ENCODE data around the gene PPM1E. TPM values are rescaled to one million over a fixed set of nuclear protein-coding genes. Genes with fewer than 3 reads are reported as not detected.
A peak's percentile ranks its signal among the peaks of the same experiment; 100 is the strongest.

Gene PPM1E
- total and polyA plus RNA-seq, 2 experiments from 2014 or later = 0.27 TPM; not detected in 1

DNA sequence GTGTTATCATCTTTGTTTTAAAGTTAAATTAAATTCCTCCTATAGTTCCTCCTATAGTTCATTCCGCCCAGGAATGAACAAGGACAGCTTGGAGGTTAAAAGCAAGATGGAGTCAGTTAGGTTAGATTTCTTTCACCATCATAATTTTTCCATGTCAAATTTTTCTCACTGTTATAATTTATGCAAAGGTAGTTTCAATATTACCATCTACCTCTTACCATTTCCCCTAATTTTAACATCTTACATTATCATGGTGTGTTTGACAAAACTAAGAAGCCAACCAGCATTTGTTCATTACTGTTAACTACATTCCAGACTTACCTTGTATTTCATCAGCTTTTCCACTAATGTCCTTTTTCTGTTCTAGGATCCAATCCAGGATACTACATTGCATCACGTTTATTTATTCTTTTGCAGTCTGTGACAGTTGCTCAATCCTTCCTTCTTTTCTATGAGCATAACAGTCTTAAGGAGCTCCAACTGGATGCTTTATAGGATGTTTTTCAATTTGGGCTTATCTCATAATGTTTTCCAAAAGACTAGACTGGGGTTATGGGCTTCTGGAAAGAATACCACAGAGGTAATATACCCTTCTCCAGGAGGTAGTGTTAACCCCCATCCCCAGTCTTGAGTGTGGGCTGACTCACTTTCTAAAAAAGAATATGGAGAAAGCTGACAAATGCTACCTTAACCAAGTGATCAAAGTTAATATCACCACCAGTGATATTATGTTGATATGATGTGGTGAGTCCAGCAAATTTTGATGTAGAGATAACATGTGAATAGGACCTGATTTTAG, 158.5 kb downstream of the PPM1E start:
- H3K9me3 ChIP-seq (ENCODE audit: low read depth) = no peaks in the 10 kb centered on the region
- no peaks in the 10 kb centered on the region for H3K4me1 ChIP-seq (ENCODE audit: low read depth)
- no peaks in the 10 kb centered on the region for H3K36me3 ChIP-seq
- H3K27ac ChIP-seq = no peak overlapping the region
- DNase-seq (ENCODE audit: low read depth in 1 of 2, low spot score in 1 of 2) = peak in 1 of 2 donors; percentile 84
- H3K4me3 ChIP-seq = no peak overlapping the region
- H3K27me3 ChIP-seq = no peaks in the 10 kb centered on the region
- TF ChIP-seq, protein P1, sequence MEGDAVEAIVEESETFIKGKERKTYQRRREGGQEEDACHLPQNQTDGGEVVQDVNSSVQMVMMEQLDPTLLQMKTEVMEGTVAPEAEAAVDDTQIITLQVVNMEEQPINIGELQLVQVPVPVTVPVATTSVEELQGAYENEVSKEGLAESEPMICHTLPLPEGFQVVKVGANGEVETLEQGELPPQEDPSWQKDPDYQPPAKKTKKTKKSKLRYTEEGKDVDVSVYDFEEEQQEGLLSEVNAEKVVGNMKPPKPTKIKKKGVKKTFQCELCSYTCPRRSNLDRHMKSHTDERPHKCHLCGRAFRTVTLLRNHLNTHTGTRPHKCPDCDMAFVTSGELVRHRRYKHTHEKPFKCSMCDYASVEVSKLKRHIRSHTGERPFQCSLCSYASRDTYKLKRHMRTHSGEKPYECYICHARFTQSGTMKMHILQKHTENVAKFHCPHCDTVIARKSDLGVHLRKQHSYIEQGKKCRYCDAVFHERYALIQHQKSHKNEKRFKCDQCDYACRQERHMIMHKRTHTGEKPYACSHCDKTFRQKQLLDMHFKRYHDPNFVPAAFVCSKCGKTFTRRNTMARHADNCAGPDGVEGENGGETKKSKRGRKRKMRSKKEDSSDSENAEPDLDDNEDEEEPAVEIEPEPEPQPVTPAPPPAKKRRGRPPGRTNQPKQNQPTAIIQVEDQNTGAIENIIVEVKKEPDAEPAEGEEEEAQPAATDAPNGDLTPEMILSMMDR (IDR thresholded peaks at IDR 0.05; ENCODE audit: low read depth, low read length) = no peak

DNA sequence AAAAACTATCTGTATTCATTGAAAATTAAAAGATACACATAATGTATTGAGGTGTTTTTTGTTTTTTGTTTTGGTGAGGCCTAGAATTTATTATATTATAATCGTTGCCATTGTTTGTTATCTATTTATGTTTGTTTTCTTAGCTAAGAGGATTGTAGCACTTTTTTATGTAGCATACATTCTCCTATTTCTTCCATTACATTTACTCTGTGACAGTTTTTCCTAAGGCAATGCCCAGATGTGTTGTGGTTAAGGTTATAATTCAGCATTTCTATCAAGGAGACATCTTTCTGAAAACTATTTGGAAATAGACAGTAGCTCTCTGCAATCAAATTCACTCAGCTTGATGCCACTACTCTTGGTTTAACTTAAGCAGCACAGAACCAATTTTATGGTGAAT, 161.6 kb downstream of the PPM1E start:
- no peak overlapping the region for H3K27ac ChIP-seq
- no peak for DNase-seq (ENCODE audit: low read depth in 1 of 2, low spot score in 1 of 2)
- H3K36me3 ChIP-seq = no peaks in the 10 kb centered on the region
- H3K27me3 ChIP-seq = no peaks in the 10 kb centered on the region
- no peaks in the 10 kb centered on the region for H3K9me3 ChIP-seq (ENCODE audit: low read depth)
- TF ChIP-seq, protein P1 (IDR thresholded peaks at IDR 0.05; ENCODE audit: low read depth, low read length) = no peak
- no peak overlapping the region for H3K4me3 ChIP-seq
- H3K4me1 ChIP-seq (ENCODE audit: low read depth) = no peaks in the 10 kb centered on the region

- H3K4me3 ChIP-seq = no peak overlapping the region
- H3K27ac ChIP-seq = no peak overlapping the region
- no peak for DNase-seq (ENCODE audit: low read depth in 1 of 2, low spot score in 1 of 2)
- no peaks in the 10 kb centered on the region for H3K27me3 ChIP-seq
- H3K36me3 ChIP-seq = no peaks in the 10 kb centered on the region
- no peaks in the 10 kb centered on the region for H3K4me1 ChIP-seq (ENCODE audit: low read depth)
- H3K9me3 ChIP-seq (ENCODE audit: low read depth) = no peaks in the 10 kb centered on the region
- TF ChIP-seq, protein P1 (IDR thresholded peaks at IDR 0.05; ENCODE audit: low read depth, low read length) = no peak
Observed at GRCh38 chr17:58918072-58918471, 162.4 kb downstream of the PPM1E start.

- no peaks in the 10 kb centered on the region for H3K4me1 ChIP-seq (ENCODE audit: low read depth)
- H3K27ac ChIP-seq = no peak overlapping the region
- TF ChIP-seq, protein P1 (IDR thresholded peaks at IDR 0.05; ENCODE audit: low read depth, low read length) = no peak
- no peaks in the 10 kb centered on the region for H3K27me3 ChIP-seq
- no peak for DNase-seq (ENCODE audit: low read depth in 1 of 2, low spot score in 1 of 2)
- no peaks in the 10 kb centered on the region for H3K9me3 ChIP-seq (ENCODE audit: low read depth)
- no peak overlapping the region for H3K4me3 ChIP-seq
- H3K36me3 ChIP-seq = no peaks in the 10 kb centered on the region
Observed at GRCh38 chr17:58918884-58919283, 163.2 kb downstream of the PPM1E start.

- DNase-seq (ENCODE audit: low read depth in 1 of 2, low spot score in 1 of 2) = no peak
- Histone ChIP-seq H3K4me3 (no peak overlapping the region), H3K27me3 (no peaks in the 10 kb centered on the region), H3K9me3 (ENCODE audit: low read depth) (no peaks in the 10 kb centered on the region), H3K4me1 (ENCODE audit: low read depth) (no peaks in the 10 kb centered on the region), H3K27ac (no peak overlapping the region), H3K36me3 (no peaks in the 10 kb centered on the region)
- TF ChIP-seq, protein P1 (IDR thresholded peaks at IDR 0.05; ENCODE audit: low read depth, low read length) = no peak
Observed at GRCh38 chr17:58920773-58921172, 165.1 kb downstream of the PPM1E start.

Data from cardiac muscle cell (in vitro differentiated cells and primary cell).